CD4-positive, alpha-beta T cell treated with Interferon alpha-2 for 1 hour (primary cell): ENCODE data around the gene NGFR.

Experiments used
- DNase-seq, 2 donors: peaks; one replicate each; pipeline ENCODE4 v3.0.0-alpha.2; 2020 to 2022

Gene NGFR

DNA sequence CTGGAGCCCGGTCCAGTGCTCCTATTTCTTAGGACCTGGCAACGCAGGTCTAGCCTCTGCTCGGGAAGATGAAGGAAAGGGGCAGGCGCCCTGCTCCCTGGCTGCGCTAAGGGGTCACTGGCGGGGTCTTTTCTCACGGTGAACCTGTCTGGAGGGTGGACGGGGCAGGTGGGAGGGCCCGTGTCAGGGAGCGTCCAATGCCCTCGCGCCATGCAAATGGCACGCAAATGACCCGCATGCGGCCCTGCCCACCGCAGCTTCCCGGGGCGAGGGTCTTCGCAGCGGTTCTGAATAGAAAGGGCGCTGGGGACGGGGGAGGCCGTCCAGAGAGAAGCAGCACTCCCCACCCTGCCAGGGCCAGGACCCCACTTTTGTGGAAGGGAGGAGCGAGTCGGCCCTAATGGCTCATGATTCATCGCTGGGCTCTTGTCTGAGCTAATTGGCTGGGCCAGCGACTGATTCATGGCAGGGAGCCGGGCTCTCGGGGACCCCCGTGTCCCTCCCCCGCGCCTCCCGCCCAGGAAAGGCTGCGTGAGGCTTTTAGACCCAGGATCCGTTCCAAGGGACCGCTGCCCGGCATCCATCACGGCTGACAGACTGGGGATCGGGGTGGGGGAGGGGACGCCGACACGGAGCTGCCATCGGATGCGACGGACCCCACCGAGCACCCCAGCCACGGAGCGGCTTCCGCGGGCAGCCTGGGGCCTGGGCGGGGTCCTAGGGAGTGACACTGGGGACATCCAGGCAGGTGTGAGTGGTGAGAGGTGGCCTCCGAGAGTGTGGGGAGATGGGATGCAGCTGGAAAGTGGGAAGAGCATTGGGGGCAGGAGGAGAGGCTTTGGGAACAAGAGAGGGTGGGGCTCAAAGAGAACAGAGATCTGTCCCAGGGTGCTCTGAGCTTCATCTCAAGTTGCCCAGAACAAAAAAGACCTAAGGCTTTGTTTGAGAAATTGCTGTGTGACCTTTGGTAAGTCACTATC, 25.0 kb upstream of the NGFR start:
- DNase-seq: no peak

DNA sequence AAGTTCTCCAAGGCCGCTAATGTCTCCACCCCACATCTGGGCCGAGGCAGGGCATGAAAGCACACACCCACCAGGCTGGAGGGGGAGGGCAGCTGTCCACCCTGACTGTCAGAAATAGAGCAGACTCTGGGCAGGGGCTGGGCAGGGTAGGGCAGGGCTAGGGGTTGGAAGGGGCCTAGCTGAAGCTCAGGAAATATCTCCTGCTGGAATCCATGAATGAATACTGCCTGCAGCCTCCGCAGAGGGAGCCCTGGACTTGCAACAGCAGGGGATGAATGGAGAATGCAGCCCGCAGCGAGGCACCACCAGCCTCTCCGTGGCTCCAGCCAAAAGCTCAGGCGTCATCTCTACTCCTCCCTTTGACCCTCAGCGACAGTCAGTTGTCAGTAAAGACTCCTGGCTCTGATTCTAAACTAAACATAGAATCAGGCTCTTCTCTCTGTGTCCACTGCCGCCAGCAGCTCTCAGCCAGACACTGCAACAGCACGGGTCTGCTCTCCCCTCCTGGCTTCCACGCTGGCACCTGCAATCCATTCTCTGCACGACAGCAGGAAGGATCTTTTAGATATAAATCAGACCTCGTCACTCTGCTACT, 23.9 kb upstream of the NGFR start:
- no peak for DNase-seq

DNA sequence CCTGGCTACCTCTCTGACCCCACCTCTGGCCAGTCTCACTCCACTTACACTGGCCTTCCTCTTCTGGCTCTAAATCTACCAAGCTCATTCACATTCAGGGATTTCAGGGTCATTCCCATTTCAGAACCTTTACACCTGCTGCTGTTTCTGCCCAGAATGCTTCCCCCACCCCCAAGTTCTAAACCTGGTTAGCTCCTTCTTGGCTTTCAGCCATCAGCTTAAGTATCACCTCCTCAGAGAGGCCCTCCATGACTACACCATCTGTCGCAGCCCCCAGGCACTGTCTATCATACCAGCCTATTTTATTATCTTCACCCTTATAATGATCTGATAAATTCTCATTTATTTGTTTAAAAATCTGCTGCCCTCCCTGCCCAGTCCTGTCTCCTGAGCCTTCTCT, 23.3 kb upstream of the NGFR start:
- DNase-seq: no peak

DNA sequence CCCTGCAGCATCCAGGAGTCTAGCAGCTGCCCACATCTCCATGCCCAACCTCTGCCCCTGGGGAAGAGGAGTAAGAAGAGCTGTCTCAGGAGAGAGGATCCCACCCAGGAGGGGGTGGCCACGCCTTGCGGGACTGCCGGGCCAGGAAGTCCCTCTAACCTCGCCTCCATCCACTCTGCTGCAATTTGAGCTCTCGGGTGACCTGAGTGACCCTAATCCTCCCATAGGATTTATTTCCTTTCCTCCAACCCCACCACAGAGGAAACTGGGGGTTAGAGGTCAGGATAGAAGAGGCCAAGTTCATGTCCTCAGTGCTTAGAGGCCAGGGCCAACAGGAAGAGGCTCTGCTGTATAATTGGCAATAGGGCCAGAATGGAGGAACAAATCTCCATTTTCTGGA, 22.6 kb upstream of the NGFR start:
- no peak for DNase-seq

DNA sequence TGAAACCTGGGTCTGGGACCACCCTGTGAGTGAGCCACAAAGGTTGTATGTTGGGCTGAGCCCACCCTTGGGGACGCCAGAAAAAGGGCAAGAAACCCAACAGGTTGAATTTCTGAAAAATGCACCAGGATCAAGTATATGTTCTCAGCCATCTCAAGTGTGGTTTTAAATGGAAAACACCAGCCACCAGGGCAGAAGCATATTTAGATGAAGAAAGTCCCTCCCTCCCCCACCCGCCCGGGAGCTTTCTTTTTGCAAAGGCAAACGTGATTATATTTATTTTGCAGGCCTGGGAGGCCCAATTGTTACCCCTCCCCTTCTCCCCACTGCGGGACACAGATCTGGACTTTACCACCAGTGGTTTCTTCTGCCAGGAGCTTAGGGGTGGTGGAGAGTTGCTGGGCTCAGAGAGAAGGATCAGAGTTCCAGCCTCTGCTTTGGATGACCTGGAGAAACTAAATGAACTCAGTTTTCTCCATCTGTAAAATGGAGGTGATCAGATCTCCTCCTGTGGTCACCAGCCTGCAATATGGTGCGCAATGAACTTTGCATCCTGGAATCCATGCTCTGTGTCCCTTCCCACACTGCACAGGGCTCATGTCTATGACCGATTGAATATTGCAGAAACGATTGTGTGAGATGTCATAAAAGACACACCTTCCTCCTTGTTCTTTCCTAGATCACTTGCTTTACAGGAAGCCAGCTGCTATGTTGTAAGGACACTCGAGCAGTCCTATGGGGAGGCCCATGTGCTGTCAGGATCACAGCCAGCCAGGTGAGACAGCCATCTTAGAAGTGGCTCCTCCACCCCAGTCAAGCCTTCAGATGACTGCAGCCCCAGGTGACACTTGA, 21.0 kb upstream of the NGFR start:
- DNase-seq: no peak

DNA sequence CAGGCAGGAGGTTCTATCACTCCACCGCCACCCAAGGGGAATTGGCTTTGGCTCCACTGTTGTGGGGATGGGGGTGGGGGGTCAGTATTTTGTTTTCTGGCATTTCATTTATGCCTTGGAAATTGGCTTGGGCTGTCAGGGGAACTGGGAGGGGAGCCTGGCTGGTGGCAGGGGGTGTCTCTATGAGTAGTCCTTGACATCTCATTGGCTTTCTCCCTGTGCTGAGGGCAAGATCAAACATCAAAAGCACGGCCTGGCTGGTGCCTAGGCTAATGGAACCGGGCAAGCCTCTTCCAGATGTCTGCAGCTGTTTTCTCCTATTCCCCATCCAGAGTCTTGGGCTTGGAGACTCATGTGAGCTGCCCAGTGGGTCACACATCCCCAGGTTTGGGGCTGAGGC, 17.4 kb upstream of the NGFR start:
- DNase-seq: no peak

DNA sequence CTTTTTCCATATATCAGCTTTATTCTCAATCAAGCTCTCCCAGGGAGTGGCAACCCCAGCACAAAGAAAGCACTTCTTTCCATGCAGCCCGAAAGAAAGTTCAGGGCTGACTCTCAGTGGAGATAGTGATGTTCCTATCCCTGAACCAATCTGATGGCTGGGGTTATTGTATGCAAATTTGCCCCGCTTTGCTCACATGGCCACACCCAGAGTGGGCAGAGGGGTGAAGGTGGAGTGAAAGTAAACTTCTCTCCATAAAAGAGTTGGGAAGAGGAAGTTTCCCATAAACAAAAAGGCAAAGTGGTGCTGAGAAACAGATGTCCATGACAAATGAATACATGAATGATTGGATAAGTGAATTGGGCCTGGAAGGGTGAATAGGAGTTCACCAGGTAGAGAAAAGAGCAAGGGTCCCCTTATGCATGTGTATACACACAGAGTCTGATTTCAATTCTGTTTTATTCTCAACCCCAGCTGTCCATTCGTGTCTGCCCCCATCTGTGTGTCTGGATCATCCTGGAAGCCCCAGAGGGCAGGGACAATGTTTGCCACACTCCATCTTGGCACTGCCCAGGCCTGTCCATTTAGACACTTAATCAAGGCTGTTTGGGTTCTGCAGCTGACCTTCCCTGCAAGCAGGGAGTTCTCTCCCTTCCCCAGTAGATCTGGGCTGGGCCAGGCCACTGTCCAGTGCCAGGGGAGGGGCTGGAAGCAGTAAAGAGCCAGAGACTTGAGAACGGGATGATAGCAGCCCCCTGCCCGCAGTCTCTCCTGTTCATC, 14.1 kb upstream of the NGFR start:
- no peak for DNase-seq

DNA sequence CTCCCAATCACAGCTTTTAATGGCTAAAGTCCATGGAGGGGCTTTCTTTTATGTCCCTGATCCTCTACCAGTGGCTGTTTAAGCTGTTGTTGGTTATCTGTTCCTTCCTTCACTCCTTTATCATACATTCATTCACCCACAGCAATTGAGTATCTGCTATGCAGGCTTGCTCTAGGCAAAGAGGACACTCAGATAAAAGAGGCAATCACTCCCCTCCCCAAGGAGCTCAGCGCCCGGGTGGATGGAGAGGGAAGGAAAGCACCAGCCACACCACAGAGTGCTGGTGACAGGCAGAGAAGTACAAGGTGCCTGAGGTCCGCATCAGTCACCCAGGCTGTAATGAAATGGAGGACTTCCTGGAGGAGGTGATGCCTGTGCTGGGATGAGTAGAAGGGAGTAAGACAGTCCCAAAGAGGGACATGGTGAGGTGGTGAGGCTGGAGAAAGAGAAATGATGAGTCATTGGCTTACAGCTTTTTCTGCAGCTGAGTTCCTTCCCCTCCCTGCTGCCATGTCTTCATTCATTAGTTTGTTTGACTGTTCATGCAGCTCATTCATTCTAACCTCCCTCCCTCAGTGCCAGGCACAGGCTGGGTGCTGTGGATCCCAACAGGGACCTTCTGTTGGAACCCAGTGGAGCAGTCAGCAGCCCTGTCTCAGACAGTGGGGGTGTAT, 12.8 kb upstream of the NGFR start:
- DNase-seq: no peak

DNA sequence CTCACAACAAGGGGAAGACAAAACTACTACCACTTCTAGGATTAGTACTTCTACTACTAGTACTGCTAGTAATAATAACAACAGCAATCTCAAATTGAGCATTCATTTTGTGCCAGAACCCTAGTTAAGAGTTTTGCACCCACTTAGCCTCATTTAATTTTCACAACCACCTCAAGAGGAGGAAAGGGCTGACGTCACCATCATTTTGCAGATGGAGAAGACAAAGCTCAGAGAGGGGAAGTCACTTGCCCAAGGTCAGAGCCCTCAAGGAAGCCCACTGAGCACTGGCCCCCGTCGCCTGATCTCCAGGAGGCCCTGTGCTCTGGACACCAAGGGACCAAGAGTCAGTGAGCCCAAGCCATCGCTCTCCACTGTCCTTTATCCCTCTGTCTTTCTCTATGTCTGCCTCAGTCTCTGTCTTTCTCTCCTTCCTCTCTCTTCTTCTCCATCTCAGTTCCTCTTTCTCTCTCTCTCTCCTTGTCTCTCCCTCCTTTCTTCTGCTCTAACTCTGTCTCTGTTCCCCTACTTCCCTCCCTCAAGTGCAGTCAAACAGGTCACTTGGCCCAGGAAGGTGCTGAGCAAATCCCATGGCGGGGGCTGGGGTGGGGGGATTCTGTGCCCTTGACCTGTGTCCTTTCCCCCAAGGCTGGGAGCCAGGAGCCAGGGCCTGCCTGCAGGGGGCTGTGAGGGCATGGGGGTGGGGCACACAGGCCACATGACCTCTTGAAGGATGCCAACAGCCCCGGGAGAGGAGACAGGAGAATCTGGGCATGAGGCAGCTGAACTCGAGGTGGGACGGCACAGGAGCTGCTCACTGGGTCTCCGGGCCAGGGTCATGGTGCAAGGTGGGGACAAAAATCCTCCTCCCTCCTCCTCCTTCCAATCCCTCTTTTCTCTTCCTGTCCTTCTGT, 11.2 kb upstream of the NGFR start:
- no peak for DNase-seq

DNA sequence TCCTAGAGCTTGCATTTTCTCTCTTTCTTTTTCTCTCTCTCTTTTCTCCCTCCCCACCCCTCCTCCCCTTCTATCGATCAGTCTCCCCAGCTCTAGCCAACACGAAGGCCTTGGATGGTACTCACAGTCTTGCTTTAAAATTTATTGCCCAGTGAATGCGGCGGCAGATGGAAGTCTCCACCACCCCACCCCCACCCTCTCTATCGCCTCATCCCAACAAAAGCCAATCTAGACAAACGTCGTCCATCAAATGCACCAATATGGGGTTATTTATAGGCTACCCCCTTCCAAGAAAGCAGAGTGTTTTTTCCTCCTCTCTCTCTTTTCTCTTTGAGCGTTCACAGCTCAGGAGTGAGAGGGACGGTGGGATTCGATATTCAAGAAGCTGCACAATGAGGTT, 10.5 kb upstream of the NGFR start:
- DNase-seq: no peak

DNA sequence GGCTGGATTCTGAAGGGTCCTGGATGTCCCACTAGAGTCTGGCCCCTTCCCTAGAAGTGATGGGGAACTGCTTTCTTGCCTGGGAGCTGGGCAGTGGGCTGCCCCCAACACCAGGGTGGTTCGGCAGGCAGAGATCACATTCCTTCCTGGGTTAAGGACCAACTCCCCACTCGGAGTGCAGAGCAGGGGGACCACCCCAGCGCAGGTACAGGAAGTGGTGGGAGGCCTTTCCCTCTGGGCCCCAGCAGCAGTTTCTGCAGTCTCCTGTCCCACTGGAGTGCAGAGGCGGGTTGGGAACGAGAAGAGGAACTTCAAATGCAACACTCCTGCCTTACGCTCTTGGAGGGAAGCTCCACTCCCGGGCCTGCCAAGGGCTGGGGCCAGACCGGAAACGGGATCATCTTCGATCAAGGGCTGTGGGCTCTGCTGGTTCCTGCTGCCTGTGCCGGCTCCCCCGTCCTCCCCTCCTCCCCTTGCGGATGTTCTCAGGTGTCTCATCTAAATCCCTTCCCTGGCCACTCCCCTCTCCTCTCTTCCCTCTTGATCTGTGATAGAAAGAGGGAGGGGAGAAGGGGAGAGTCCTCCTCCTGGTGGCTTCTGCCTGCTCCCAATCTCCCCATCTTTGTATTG, 9.0 kb upstream of the NGFR start:
- DNase-seq: no peak

DNA sequence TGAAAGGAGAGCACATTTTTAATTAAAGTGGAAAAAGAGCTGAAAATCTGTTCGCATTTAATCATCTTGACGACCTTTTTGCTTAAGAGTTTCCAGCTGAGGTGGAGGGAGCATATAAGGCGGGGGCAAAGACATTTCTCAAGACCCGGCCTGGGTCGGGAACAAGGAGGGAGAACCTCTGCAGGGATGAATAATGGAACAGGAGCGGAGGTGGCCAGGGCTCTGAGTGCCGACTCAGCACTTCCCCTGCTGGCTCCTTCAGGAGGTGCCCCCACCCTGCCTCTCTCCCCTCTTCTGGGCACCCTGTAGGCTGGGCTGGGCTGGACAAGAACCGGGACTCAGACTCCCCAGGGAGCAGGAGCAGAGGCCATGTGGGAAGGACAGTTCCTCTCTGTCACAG, 7.9 kb upstream of the NGFR start:
- no peak for DNase-seq

DNA sequence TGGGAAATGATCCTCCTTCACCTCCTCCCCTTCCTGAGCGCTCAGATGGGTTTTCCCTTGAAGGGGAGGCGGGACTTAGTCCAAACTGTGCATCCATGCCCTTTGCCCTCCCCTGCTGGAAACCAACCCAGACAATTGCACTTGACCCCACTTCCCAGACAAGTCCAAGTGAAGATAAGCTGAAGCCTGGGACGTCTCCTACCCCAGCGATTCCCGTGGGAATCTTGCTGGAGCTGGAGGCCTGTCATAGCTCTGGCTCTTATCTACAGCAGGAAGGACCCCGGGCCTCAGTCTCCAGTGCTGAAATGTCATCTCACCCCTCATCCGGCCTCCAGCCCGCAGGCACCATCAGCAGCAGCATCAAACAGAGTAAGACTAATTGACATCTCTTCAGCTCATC, 6.5 kb upstream of the NGFR start:
- no peak for DNase-seq

DNA sequence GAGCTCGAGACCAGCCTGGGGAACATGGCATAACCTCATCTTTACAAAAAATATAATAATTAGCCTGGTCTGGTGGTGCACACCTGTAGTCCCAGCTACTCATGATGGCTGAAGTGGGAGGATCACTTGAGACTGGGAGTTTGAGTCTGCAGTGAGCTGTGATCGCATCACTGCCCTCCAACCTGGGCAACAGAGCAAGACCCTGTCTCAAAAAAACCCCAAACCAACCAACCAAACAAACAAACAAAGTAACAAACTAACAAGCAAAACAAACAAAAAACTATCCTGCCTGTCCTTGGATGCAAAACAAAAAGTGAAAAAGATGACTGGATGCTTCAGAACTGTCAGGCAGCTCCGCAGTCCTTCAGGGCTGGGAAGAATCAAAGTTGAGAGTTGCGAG, 5.7 kb upstream of the NGFR start:
- DNase-seq: no peak

DNA sequence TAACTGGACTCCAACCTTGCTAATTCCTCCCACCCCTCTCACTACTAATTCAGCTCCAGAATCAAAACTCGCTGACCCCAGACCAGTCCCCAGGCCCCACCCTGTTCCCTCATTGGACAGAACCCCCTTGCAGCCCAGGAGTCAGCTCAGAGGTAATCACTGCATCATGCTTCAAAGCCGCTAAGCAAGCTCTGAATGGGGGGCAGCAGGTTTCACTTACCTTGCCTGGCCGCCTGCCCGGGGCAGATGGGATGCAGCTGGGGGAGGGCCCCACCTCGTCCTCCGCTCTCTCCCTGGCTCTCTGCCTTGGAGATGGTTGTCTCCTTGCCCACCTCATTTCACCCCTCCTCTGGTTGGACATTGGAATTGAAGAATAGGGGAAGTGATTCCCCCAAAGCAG, 4.8 kb upstream of the NGFR start:
- no peak for DNase-seq

DNA sequence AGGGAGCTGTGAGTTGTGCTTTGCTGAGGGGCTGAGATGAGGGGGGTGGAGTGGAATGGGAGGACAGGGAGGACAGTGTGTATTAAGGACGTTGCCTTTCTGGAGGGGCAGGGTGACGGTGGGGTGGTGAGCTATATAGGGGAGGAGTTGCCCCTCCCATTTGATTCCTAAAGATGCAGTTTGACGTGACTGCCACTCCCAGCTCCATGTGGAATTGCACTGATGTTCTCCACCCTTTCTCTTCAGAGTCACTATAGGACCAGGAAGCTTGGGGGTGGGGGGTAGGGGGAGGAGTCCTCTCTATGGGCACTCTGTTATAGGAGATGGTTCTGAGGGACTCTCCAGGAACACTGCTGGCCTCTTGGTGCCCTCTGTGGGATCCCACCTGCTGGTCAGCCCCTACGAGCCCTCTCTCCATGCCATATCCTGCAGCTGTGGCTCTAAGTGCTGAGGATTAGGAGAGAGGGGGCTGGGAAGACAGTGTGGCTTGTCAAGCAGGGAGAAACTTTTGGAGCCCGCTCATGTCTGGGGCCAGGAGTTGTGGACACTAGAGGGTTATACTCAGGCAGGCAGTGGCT, 3.8 kb upstream of the NGFR start:
- no peak for DNase-seq

DNA sequence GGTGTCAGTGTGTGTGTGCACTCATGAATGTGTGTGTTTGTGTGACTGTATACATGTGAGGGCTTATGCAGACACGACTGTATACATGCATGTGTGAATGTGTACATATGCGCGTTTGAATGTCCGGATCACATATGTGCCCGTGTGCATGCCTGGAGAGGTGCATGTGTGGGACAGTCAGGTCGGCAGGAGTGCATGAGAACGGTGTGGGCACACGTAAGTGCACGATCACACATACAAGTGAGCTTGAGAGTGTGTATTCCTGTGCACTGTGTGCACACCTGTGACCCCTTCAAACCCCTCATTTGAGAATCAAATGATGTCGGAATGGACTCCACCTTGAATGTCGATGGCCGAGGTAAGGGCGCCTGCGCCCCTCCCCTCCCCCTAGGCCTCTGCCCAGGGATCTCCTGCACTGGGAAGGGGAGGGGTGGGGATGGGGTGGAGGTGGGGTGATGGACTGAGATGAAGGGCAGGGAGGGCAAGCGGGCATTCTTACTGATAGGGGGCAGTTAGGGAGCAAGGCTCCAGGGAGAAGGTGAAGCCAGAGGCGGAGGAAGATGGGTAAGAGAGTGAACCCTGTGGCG, 601 bp upstream of the NGFR start:
- no peak for DNase-seq

DNA sequence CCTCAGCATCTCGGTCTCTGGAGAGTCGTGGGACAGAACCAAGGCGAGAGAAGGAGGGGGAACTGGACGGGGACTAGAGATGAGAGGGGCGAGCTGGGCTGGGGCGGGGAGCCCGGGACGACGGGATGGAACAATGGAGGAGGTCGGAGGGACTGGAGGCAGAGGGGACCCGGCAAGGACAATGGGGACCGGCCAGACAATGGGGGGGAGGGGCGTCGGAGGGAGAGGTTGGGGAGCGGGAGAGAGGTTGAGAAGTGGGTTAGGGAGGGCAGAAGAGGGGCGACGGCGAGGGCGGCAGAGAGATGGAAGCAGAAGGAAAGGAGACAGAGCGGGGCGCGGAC, 719 bp downstream of the NGFR start:
- no peak for DNase-seq

DNA sequence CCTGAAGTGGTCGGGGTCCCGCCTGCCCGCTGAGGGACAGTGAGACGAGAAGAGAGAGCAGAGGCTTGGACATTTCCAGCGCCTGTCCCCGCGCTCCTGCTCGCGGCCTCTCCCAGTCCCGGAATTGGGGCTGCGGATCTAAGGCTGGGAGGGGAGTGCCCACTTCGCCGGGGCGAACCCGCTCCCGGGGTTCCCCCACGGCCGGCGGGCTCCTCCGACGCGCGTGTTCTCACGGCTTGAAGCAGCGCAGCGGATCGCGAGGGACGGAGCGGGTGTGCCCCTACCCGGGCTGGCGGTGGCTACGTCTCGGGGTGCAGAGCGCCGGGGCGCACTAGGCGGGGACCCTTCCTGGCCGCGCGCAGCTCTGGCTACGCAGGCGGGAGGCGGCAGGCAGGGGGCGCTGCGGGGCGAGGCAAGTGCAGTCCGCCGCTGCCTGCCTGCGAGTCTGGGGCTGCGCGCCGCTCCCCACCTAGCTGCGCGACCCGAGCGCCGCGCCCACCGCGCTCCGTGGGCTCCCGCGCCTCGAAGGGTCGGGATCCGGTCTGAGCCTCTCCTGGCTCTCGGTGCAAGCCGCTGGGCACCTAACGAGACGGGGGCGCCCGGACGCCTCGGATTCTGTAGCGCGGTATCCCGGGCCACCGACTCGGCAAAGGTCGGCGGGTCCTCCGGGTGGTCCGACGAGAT, 1.2 kb downstream of the NGFR start:
- DNase-seq: peak; percentile 76 to 86

DNA sequence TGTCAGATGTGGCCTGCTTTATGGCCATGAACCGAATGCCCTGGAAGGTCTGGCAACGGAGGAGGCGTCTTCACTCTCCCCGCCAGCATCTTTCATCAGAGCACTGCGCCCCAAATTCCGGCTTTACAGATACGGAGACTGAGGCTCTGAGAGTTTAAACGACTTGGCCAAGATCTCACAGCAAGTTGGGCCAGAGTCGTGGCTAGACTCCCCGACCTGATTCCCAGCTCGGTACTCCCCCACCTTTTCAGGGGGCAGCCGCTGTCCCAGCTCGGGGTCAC, 1.7 kb downstream of the NGFR start:
- peak in 1 of 2 donors; percentile 16 for DNase-seq
